GM12878 (cell line): Measurements from ENCODE around the gene NSG1. TPM values are rescaled to one million over a fixed set of nuclear protein-coding genes. Genes with fewer than 3 reads are reported as not detected.

Source experiments
- POU2F2 ChIP-seq: IDR thresholded peaks from 3 replicates; pipeline ENCODE4 v1.6.1; 2011; ENCODE audit warnings: low read depth, mild to moderate bottlenecking, low read length, borderline replicate concordance
- ZNF24 ChIP-seq: fragments of 450-650 bp; IDR thresholded peaks from 2 replicates; pipeline ENCODE4 v1.6.1; 2017; ENCODE audit warnings: antibody characterized with exemption, mild to moderate bottlenecking
- polyA plus RNA-seq, 11 experiments: library from polyadenylated mRNA; depleted of rRNA in 4 of 11; unstranded in 6 of 11; stranded (reverse) in 5 of 11; fragments of >200 nt; fragmentation: Nextera tagmentation in 4 of 11; fragmentation: Illumina TruSeq in 1 of 11; extraction: Ambion mirVana in 4 of 11; extraction: Trizol in 1 of 11; gene quantifications; 1 replicate in 1 of 11; 2 replicates in 10 of 11; pipeline versions ENCODE4 v1.2.1 to v1.2.3, GENCODE V29; 2011 to 2016; ENCODE audit warnings: inconsistent platforms in 2 of 11, missing spikeins in 2 of 11, low read depth in 1 of 11
- total RNA-seq, 4 experiments: library from RNA; depleted of rRNA in 3 of 4; stranded (reverse); fragments of >200 nt in 3 of 4; fragmentation: Illumina TruSeq in 1 of 4; extraction: Trizol in 1 of 4; gene quantifications; 2 replicates each; pipeline versions ENCODE4 v1.2.1 to v1.2.3, GENCODE V29; 2013 to 2021
- TF ChIP-seq, protein P1 (sequence below): IDR thresholded peaks from 2 replicates; pipeline ENCODE4 v1.6.1; 2012; ENCODE audit warnings: low read depth, low read length, improper control_type of control experiment
- TF ChIP-seq, protein P2 (sequence below): IDR thresholded peaks from 2 replicates; pipeline ENCODE4 v1.6.1; 2011; ENCODE audit warnings: borderline replicate concordance, low read depth, mild to moderate bottlenecking, moderate library complexity, low read length; ENCODE audit not compliant: insufficient read depth, poor library complexity, severe bottlenecking
- TF ChIP-seq, protein P3 (sequence below): fragments of 450-650 bp; formaldehyde crosslinking; IDR thresholded peaks from 2 replicates; pipeline ENCODE4 v1.4.0; 2022; ENCODE audit warnings: mild to moderate bottlenecking, moderate library complexity
- TF ChIP-seq, protein P4 (sequence below): fragments of 450-650 bp; IDR thresholded peaks from 2 replicates; pipeline ENCODE4 v1.6.1; 2014; ENCODE audit warnings: mild to moderate bottlenecking

The NSG1 gene
- total and polyA plus RNA-seq, 10 of the 15 experiments (the other 5 are each of a cell fraction or from before 2014, with no cell fraction given): 0.03 to 0.19 (median 0.10) TPM; not detected in 5

DNA sequence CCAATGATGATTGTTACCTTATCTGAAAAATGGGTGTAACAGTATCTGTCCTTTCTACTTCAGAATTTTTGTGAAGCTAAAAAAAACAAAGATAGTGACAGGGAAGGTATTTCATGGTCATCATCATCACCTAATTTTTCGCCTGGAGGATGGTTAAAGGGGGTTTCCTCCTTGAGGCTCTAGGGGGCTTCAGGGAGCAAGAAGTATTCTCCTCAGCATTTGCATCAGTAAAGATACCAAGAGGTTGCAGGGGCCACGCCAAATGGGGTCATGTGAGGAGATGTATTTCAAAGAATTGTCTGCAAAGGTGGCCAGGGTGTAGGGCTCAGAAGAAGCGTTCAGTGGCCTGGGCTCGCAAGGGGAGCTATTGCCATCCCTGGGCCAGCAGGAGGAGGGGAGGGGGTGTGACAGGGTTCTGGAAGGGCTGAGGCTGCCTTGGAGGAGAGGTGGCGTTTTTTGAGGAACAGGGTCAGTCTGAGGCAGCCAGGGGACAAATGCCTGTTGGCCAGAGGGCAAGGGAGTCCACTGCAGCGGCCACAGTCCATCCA lies 7.3 kb upstream of the NSG1 start (continued):
- TF ChIP-seq, protein P1, sequence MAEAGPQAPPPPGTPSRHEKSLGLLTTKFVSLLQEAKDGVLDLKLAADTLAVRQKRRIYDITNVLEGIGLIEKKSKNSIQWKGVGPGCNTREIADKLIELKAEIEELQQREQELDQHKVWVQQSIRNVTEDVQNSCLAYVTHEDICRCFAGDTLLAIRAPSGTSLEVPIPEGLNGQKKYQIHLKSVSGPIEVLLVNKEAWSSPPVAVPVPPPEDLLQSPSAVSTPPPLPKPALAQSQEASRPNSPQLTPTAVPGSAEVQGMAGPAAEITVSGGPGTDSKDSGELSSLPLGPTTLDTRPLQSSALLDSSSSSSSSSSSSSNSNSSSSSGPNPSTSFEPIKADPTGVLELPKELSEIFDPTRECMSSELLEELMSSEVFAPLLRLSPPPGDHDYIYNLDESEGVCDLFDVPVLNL: no peak
- TF ChIP-seq, protein P2, sequence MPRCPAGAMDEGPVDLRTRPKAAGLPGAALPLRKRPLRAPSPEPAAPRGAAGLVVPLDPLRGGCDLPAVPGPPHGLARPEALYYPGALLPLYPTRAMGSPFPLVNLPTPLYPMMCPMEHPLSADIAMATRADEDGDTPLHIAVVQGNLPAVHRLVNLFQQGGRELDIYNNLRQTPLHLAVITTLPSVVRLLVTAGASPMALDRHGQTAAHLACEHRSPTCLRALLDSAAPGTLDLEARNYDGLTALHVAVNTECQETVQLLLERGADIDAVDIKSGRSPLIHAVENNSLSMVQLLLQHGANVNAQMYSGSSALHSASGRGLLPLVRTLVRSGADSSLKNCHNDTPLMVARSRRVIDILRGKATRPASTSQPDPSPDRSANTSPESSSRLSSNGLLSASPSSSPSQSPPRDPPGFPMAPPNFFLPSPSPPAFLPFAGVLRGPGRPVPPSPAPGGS: no peak
- TF ChIP-seq, protein P3, sequence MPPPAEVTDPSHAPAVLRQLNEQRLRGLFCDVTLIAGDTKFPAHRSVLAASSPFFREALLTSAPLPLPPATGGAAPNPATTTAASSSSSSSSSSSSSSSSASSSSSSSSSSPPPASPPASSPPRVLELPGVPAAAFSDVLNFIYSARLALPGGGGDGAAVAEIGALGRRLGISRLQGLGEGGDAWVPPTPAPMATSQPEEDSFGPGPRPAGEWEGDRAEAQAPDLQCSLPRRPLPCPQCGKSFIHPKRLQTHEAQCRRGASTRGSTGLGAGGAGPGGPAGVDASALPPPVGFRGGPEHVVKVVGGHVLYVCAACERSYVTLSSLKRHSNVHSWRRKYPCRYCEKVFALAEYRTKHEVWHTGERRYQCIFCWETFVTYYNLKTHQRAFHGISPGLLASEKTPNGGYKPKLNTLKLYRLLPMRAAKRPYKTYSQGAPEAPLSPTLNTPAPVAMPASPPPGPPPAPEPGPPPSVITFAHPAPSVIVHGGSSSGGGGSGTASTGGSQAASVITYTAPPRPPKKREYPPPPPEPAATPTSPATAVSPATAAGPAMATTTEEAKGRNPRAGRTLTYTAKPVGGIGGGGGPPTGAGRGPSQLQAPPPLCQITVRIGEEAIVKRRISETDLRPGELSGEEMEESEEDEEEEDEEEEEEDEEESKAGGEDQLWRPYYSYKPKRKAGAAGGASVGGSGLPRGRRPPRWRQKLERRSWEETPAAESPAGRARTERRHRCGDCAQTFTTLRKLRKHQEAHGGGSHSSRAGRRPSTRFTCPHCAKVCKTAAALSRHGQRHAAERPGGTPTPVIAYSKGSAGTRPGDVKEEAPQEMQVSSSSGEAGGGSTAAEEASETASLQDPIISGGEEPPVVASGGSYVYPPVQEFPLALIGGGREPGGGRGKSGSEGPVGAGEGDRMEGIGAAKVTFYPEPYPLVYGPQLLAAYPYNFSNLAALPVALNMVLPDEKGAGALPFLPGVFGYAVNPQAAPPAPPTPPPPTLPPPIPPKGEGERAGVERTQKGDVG (CRISPR knock-in tag): no peak
- TF ChIP-seq ZNF24 (no peak), POU2F2 (no peak)
- TF ChIP-seq, protein P4, sequence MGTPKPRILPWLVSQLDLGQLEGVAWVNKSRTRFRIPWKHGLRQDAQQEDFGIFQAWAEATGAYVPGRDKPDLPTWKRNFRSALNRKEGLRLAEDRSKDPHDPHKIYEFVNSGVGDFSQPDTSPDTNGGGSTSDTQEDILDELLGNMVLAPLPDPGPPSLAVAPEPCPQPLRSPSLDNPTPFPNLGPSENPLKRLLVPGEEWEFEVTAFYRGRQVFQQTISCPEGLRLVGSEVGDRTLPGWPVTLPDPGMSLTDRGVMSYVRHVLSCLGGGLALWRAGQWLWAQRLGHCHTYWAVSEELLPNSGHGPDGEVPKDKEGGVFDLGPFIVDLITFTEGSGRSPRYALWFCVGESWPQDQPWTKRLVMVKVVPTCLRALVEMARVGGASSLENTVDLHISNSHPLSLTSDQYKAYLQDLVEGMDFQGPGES: no peak
